PFSK-1 (cell line): ENCODE measurements around the gene ADAM15.

Experiments
- FOXP2 ChIP-seq: optimal IDR thresholded peaks from 2 replicates; pipeline ENCODE3; 2011; ENCODE audit warnings: borderline replicate concordance, control low read depth, inconsistent platforms; ENCODE audit not compliant: insufficient read depth; ENCODE audit errors: extremely low read length, extremely low read depth
- POLR2AphosphoS5 ChIP-seq: IDR thresholded peaks from 2 replicates; pipeline ENCODE4 v1.6.1; 2012; ENCODE audit warnings: low read depth, mild to moderate bottlenecking, control low read depth, low read length, moderate library complexity
- REST ChIP-seq, 2 experiments: IDR thresholded peaks; 2 replicates each; pipeline versions ENCODE4 v1.6.1 to v1.8.0; 2011 to 2012; ENCODE audit warnings: low read depth in 2 of 2, low read length in 2 of 2, control low read depth in 1 of 2, inconsistent platforms in 1 of 2, mild to moderate bottlenecking in 1 of 2, moderate library complexity in 1 of 2; ENCODE audit not compliant: insufficient read depth in 1 of 2
- SIN3A ChIP-seq: IDR thresholded peaks from 2 replicates; pipeline ENCODE4 v1.6.1; 2012; ENCODE audit warnings: mild to moderate bottlenecking, low read length, moderate library complexity, borderline replicate concordance; ENCODE audit not compliant: insufficient read depth
- TAF1 ChIP-seq: IDR thresholded peaks from 2 replicates; pipeline ENCODE4 v1.6.1; 2012; ENCODE audit warnings: low read length, control low read depth, borderline replicate concordance; ENCODE audit not compliant: insufficient read depth

The ADAM15 gene

GRCh38 chr1:155070721-155071569, 19.8 kb downstream of the ADAM15 start:
- TF ChIP-seq TAF1 (no peak), SIN3A (no peak)

- no peak for TF ChIP-seq TAF1
- TF ChIP-seq SIN3A: no peak
- no peak for TF ChIP-seq FOXP2
- TF ChIP-seq POLR2AphosphoS5: no peak
- no peak for TF ChIP-seq REST (IDR thresholded peaks at IDR 0.05; ENCODE audit: insufficient read depth in 1 of 2, low read depth in 2 of 2, low read length in 2 of 2)
Measured at GRCh38 chr1:155071701-155072100, 20.6 kb downstream of the ADAM15 start.

GRCh38 chr1:155072531-155073289, 21.6 kb downstream of the ADAM15 start:
- no peak for TF ChIP-seq FOXP2
- TF ChIP-seq TAF1: no peak
- no peak for TF ChIP-seq SIN3A
- TF ChIP-seq REST (IDR thresholded peaks at IDR 0.05; ENCODE audit: insufficient read depth in 1 of 2, low read depth in 2 of 2, low read length in 2 of 2): no peak
- TF ChIP-seq POLR2AphosphoS5: no peak

GRCh38 chr1:155073377-155074242, 22.5 kb downstream of the ADAM15 start:
- TF ChIP-seq SIN3A (no peak), REST (IDR thresholded peaks at IDR 0.05; ENCODE audit: insufficient read depth in 1 of 2, low read depth in 2 of 2, low read length in 2 of 2) (no peak), FOXP2 (no peak), POLR2AphosphoS5 (no peak), TAF1 (no peak)

GRCh38 chr1:155075535-155075934, 24.4 kb downstream of the ADAM15 start:
- TF ChIP-seq POLR2AphosphoS5: no peak
